ENCODE results near the gene TIAM1.

GRCh38 chr21:31343030-31343510, 991 bp downstream of the TIAM1 start:
- TF ChIP-seq POLR2A (IDR thresholded peaks at IDR 0.05; ENCODE audit: low read length) (no peak), REST (IDR thresholded peaks at IDR 0.05) (no peak), CTCF (IDR thresholded peaks at IDR 0.05) (no peak), PBX3 (IDR thresholded peaks at IDR 0.05) (no peak), EP300 (IDR thresholded peaks at IDR 0.05) (no peak), JUN (IDR thresholded peaks at IDR 0.05) (no peak), HDAC2 (IDR thresholded peaks at IDR 0.05) (no peak)
